Subcutaneous abdominal adipose tissue (tissue), 5 donors: ENCODE results near the gene PCCA.

Experiments
- H3K27ac ChIP-seq: one replicate; pipeline ENCODE4 v1.7.0; 2013; ENCODE audit warnings: low read depth, mild to moderate bottlenecking, inconsistent platforms, low read length, moderate library complexity
- H3K27me3 ChIP-seq, 5 donors: one replicate each; pipeline ENCODE4 v1.7.0; 2013; ENCODE audit warnings: low read length in 5 of 5, inconsistent platforms in 1 of 5; ENCODE audit not compliant: control insufficient read depth in 5 of 5, insufficient read depth in 4 of 5
- H3K36me3 ChIP-seq, 5 donors: one replicate each; pipeline ENCODE4 v1.7.0; 2013; ENCODE audit warnings: low read length in 5 of 5; ENCODE audit not compliant: control insufficient read depth in 5 of 5, insufficient read depth in 5 of 5
- H3K4me1 ChIP-seq, 5 donors: one replicate each; pipeline ENCODE4 v1.7.0; 2013; ENCODE audit warnings: low read length in 5 of 5, mild to moderate bottlenecking in 3 of 5, moderate library complexity in 1 of 5; ENCODE audit not compliant: control insufficient read depth in 5 of 5, insufficient read depth in 5 of 5
- H3K4me3 ChIP-seq, 5 donors: one replicate each; pipeline ENCODE4 v1.7.0; 2013; ENCODE audit warnings: low read length in 5 of 5, low read depth in 1 of 5
- H3K9ac ChIP-seq, 5 donors: one replicate each; pipeline ENCODE4 v1.7.0; 2013; ENCODE audit warnings: low read length in 5 of 5, mild to moderate bottlenecking in 4 of 5, moderate library complexity in 3 of 5
- H3K9me3 ChIP-seq, 5 donors: one replicate each; pipeline ENCODE4 v1.7.0; 2013; ENCODE audit warnings: low read length in 5 of 5; ENCODE audit not compliant: control insufficient read depth in 5 of 5
- donor health status: healthy.
- donor health status: healthy.
- donor health status: healthy.
- donor health status: healthy.
- donor health status: healthy.

The PCCA gene

GRCh38 chr13:100108913-100109507, 20.1 kb downstream of the PCCA start:
- peaks cover 10 to 17% (median 11%) of the 10 kb centered on the region in 5 donors for H3K36me3 ChIP-seq
- H3K4me3 ChIP-seq, result no peak overlapping the region
- H3K9me3 ChIP-seq, result no peaks in the 10 kb centered on the region
- no peak overlapping the region for H3K27ac ChIP-seq
- H3K27me3 ChIP-seq, result no peaks in the 10 kb centered on the region
- no peak overlapping the region for H3K9ac ChIP-seq
- peaks cover 0 to 6% (median 0%) of the 10 kb centered on the region in 5 donors for H3K4me1 ChIP-seq

GRCh38 chr13:100110269-100110668, 21.4 kb downstream of the PCCA start:
- H3K27me3 ChIP-seq, result no peaks in the 10 kb centered on the region
- no peak overlapping the region for H3K9ac ChIP-seq
- H3K9me3 ChIP-seq, result no peaks in the 10 kb centered on the region
- peaks cover 7 to 23% (median 14%) of the 10 kb centered on the region in 5 donors for H3K36me3 ChIP-seq
- H3K4me3 ChIP-seq, result no peak overlapping the region
- H3K27ac ChIP-seq, result no peak overlapping the region
- H3K4me1 ChIP-seq, result peaks cover 0 to 6% (median 0%) of the 10 kb centered on the region in 5 donors

GRCh38 chr13:100112186-100112838, 23.4 kb downstream of the PCCA start:
- Histone ChIP-seq H3K4me3 (no peak overlapping the region), H3K9ac (no peak overlapping the region), H3K36me3 (peaks cover 7 to 23% (median 14%) of the 10 kb centered on the region in 5 donors), H3K4me1 (no peaks in the 10 kb centered on the region), H3K27ac (no peak overlapping the region), H3K9me3 (no peaks in the 10 kb centered on the region), H3K27me3 (no peaks in the 10 kb centered on the region)

GRCh38 chr13:100115693-100116254, 26.9 kb downstream of the PCCA start:
- Histone ChIP-seq H3K9me3 (no peaks in the 10 kb centered on the region), H3K27me3 (no peaks in the 10 kb centered on the region), H3K9ac (no peak overlapping the region), H3K4me3 (no peak overlapping the region), H3K4me1 (no peaks in the 10 kb centered on the region), H3K27ac (no peak overlapping the region), H3K36me3 (peaks cover 7 to 23% (median 14%) of the 10 kb centered on the region in 5 donors)

GRCh38 chr13:100124265-100124664, 35.4 kb downstream of the PCCA start:
- no peak overlapping the region for H3K27ac ChIP-seq
- H3K9me3 ChIP-seq, result peaks cover 0 to 7% (median 0%) of the 10 kb centered on the region in 5 donors
- no peak overlapping the region for H3K4me3 ChIP-seq
- no peaks in the 10 kb centered on the region for H3K27me3 ChIP-seq
- H3K4me1 ChIP-seq, result peaks cover 0 to under 1% (median 0%) of the 10 kb centered on the region in 5 donors
- H3K9ac ChIP-seq, result no peak overlapping the region
- peaks cover 0 to 8% (median 2%) of the 10 kb centered on the region in 5 donors for H3K36me3 ChIP-seq

GRCh38 chr13:100125946-100126345, 37.1 kb downstream of the PCCA start:
- Histone ChIP-seq H3K9ac (no peak overlapping the region), H3K4me1 (peaks cover 3 to 14% (median 10%) of the 10 kb centered on the region in 5 donors), H3K36me3 (peaks cover 0 to 8% (median 2%) of the 10 kb centered on the region in 5 donors), H3K27ac (no peak overlapping the region), H3K4me3 (no peak overlapping the region), H3K27me3 (no peaks in the 10 kb centered on the region), H3K9me3 (peaks cover 0 to 7% (median 0%) of the 10 kb centered on the region in 5 donors)

- Histone ChIP-seq H3K36me3 (no peaks in the 10 kb centered on the region), H3K4me1 (peaks cover 3 to 19% (median 17%) of the 10 kb centered on the region in 5 donors), H3K27ac (no peak overlapping the region), H3K27me3 (no peaks in the 10 kb centered on the region), H3K9ac (no peak overlapping the region), H3K4me3 (no peak overlapping the region), H3K9me3 (no peaks in the 10 kb centered on the region)
Measured at GRCh38 chr13:100128373-100128772, 39.5 kb downstream of the PCCA start.

- no peaks in the 10 kb centered on the region for H3K27me3 ChIP-seq
- H3K36me3 ChIP-seq, result no peaks in the 10 kb centered on the region
- H3K4me1 ChIP-seq, result peaks cover 3 to 19% (median 17%) of the 10 kb centered on the region in 5 donors
- H3K9me3 ChIP-seq, result no peaks in the 10 kb centered on the region
- no peak overlapping the region for H3K9ac ChIP-seq
- H3K4me3 ChIP-seq, result no peak overlapping the region
- no peak overlapping the region for H3K27ac ChIP-seq
Measured at GRCh38 chr13:100128838-100129237, 39.9 kb downstream of the PCCA start.

GRCh38 chr13:100129605-100130004, 40.7 kb downstream of the PCCA start:
- no peak overlapping the region for H3K27ac ChIP-seq
- H3K4me1 ChIP-seq, result peaks cover 3 to 19% (median 17%) of the 10 kb centered on the region in 5 donors
- no peaks in the 10 kb centered on the region for H3K27me3 ChIP-seq
- no peak overlapping the region for H3K4me3 ChIP-seq
- H3K9me3 ChIP-seq, result no peaks in the 10 kb centered on the region
- H3K9ac ChIP-seq, result no peak overlapping the region
- no peaks in the 10 kb centered on the region for H3K36me3 ChIP-seq

GRCh38 chr13:100130092-100130491, 41.2 kb downstream of the PCCA start:
- H3K9me3 ChIP-seq, result no peaks in the 10 kb centered on the region
- no peak overlapping the region for H3K27ac ChIP-seq
- peaks cover 3 to 19% (median 17%) of the 10 kb centered on the region in 5 donors for H3K4me1 ChIP-seq
- no peak overlapping the region for H3K9ac ChIP-seq
- no peak overlapping the region for H3K4me3 ChIP-seq
- no peaks in the 10 kb centered on the region for H3K36me3 ChIP-seq
- no peaks in the 10 kb centered on the region for H3K27me3 ChIP-seq
